PC-9 (cell line): ENCODE measurements around the gene OR7A10. TPM values are rescaled to one million over a fixed set of nuclear protein-coding genes. Genes with fewer than 3 reads are reported as not detected.

Experiments used
- BruUV-seq: library from RNA; stranded (reverse); fragments of 400-500 nt; replicated peaks from 2 replicates; lab custom pipeline; 2021; lab: Mats Ljungman, UMichigan
- CTCF ChIA-PET: fragments of 300-600 bp; sonication (Branson Sonifier 250); formaldehyde crosslinking; loops from one replicate; lab custom pipeline; 2022; ENCODE audit warnings: antibody characterized with exemption; lab: Charles Lee
- POLR2A ChIA-PET: fragments of 300-600 bp; sonication (Branson Sonifier 250); formaldehyde crosslinking; loops from one replicate; lab custom pipeline; 2022; ENCODE audit warnings: antibody characterized with exemption; ENCODE audit not compliant: unreplicated experiment; lab: Charles Lee
- DNase-seq, 2 experiments: peaks; one replicate each; pipeline versions ENCODE4 v3.0.0 to v3.0.0-alpha.2; 2015 to 2022; ENCODE audit warnings: mixed read lengths in 1 of 2
- H2AFZ ChIP-seq: fragments of 200-600 bp; sonication (generic); 2 replicates; pipeline ENCODE4 v1.8.1; 2017; ENCODE audit warnings: antibody characterized with exemption
- H3F3A ChIP-seq: fragments of 200-600 bp; sonication (generic); 2 replicates; pipeline ENCODE4 v1.8.1; 2017; ENCODE audit warnings: antibody characterized with exemption, mild to moderate bottlenecking, low read depth; ENCODE audit not compliant: insufficient read depth
- H3K27ac ChIP-seq: fragments of 200-600 bp; sonication (generic); 2 replicates; pipeline ENCODE4 v1.6.1; 2016; ENCODE audit warnings: mixed run types
- H3K27me3 ChIP-seq: fragments of 200-600 bp; sonication (generic); 2 replicates; pipeline ENCODE4 v1.6.1; 2016; ENCODE audit warnings: low read depth, mixed run types; ENCODE audit not compliant: insufficient read depth
- H3K36me3 ChIP-seq: fragments of 200-600 bp; sonication (generic); 2 replicates; pipeline ENCODE4 v1.6.1; 2016; ENCODE audit warnings: low read depth, mixed run types
- H3K4me1 ChIP-seq: fragments of 200-600 bp; sonication (generic); replicated peaks from 2 replicates; pipeline ENCODE4 v1.6.1; 2016; ENCODE audit warnings: mixed run types; ENCODE audit not compliant: insufficient read depth
- H3K4me2 ChIP-seq: fragments of 200-600 bp; sonication (generic); 2 replicates; pipeline ENCODE4 v1.6.1; 2017; ENCODE audit warnings: mixed run types
- H3K4me3 ChIP-seq: fragments of 200-600 bp; sonication (generic); 2 replicates; pipeline ENCODE4 v1.6.1; 2016; ENCODE audit warnings: mixed run types
- H3K79me2 ChIP-seq: fragments of 200-600 bp; sonication (generic); 2 replicates; pipeline ENCODE4 v1.6.1; 2017; ENCODE audit warnings: low read depth, mixed run types
- H3K9me2 ChIP-seq: fragments of 200-600 bp; sonication (generic); 2 replicates; pipeline ENCODE4 v1.8.1; 2017; ENCODE audit warnings: mild to moderate bottlenecking; ENCODE audit not compliant: insufficient read depth
- H3K9me3 ChIP-seq: fragments of 200-600 bp; sonication (generic); 2 replicates; pipeline ENCODE4 v1.8.1; 2016; ENCODE audit warnings: low read depth; ENCODE audit not compliant: insufficient read depth
- H4K20me1 ChIP-seq: fragments of 200-600 bp; sonication (generic); 2 replicates; pipeline ENCODE4 v1.8.1; 2017; ENCODE audit not compliant: insufficient read depth
- EZH2 ChIP-seq: fragments of 200-600 bp; sonication (generic); IDR thresholded peaks from 2 replicates; pipeline ENCODE4 v1.8.0; 2017; ENCODE audit warnings: antibody characterized with exemption, low read depth
- intact Hi-C: fragments of 100-400 bp; cut with micrococcal nuclease; formaldehyde crosslinking; loops from one replicate; pipeline ENCODE4 v1.10.0; 2022; ENCODE audit not compliant: unreplicated experiment
- total RNA-seq: library from RNA; stranded (reverse); gene quantifications from 2 replicates; pipeline ENCODE4 v1.2.3, GENCODE V29; 2021
- TF ChIP-seq, protein P1 (sequence below): fragments of 200-600 bp; sonication (generic); conservative IDR thresholded peaks from 2 replicates; pipeline ENCODE4 v1.6.1; 2017; ENCODE audit warnings: mixed run types, antibody characterized with exemption, mild to moderate bottlenecking, moderate library complexity

OR7A10 gene
- total RNA-seq, 1 experiment from 2014 or later: not detected

DNA sequence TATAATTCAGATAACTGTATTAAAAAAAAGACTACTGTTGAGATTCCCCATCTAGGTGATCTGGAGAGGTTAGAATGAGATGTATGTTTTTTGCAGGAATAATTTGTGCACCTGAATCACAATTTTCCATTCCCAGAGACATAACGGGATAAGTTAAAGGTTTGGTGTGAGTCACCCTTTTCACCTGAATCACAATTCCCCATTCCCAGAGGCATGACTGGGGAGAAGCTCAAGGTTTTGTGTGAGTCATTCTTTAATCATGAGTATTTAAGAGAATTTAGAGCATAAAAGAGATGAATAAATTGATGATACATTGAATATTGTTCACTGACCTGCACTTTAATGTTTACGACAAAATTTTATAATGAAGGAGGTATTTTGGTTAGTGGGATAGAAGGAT lies 22.7 kb downstream of the OR7A10 start:
- no TSS peak for BruUV-seq
- Histone ChIP-seq H3K27me3 (no peaks in the 10 kb centered on the region), H3K27ac (no peak overlapping the region), H3K4me3 (no peak overlapping the region), H3K9me2 (no peaks in the 10 kb centered on the region), H2AFZ (no peak overlapping the region), H3K9me3 (no peaks in the 10 kb centered on the region), H3K4me2 (no peak overlapping the region), H3F3A (no peaks in the 10 kb centered on the region), H3K79me2 (no peaks in the 10 kb centered on the region), H3K36me3 (no peaks in the 10 kb centered on the region), H4K20me1 (no peaks in the 10 kb centered on the region), H3K4me1 (no peaks in the 10 kb centered on the region)
- ChIA-PET CTCF (no interaction called here), POLR2A (no interaction called here)
- peak in 1 of 2 experiments; percentile 62 for DNase-seq
- intact Hi-C loops: no loop called here
- TF ChIP-seq, protein P1, sequence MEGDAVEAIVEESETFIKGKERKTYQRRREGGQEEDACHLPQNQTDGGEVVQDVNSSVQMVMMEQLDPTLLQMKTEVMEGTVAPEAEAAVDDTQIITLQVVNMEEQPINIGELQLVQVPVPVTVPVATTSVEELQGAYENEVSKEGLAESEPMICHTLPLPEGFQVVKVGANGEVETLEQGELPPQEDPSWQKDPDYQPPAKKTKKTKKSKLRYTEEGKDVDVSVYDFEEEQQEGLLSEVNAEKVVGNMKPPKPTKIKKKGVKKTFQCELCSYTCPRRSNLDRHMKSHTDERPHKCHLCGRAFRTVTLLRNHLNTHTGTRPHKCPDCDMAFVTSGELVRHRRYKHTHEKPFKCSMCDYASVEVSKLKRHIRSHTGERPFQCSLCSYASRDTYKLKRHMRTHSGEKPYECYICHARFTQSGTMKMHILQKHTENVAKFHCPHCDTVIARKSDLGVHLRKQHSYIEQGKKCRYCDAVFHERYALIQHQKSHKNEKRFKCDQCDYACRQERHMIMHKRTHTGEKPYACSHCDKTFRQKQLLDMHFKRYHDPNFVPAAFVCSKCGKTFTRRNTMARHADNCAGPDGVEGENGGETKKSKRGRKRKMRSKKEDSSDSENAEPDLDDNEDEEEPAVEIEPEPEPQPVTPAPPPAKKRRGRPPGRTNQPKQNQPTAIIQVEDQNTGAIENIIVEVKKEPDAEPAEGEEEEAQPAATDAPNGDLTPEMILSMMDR: no peak
- no peak for TF ChIP-seq EZH2

DNA sequence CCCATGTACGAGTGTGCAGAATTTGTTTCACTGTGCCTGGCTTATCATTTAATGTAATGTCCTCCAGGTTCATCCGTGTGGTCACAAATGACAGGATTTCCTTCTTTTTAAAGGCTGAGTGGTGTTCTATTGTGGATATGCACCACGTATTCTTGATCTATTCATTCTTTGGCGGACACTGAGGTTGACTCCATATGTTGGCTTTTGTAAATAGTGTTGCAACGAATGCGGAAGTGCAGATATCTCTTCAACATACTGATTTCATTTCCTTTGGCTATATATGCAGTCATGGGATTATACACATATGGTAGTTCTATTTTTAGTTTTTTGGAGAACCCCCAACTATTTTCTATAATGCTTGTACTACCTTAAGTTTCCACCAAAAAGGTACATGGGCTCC lies 26.8 kb downstream of the OR7A10 start:
- Histone ChIP-seq H3K4me1 (no peaks in the 10 kb centered on the region), H3K9me2 (no peaks in the 10 kb centered on the region), H2AFZ (no peak overlapping the region), H3K4me3 (no peak overlapping the region), H3K36me3 (no peaks in the 10 kb centered on the region), H3K27me3 (peaks cover 16% of the 10 kb centered on the region; the same call in 1 of the 2 replicates), H4K20me1 (no peaks in the 10 kb centered on the region), H3K27ac (no peak overlapping the region), H3K9me3 (no peaks in the 10 kb centered on the region), H3K79me2 (no peaks in the 10 kb centered on the region), H3K4me2 (no peak overlapping the region), H3F3A (no peaks in the 10 kb centered on the region)
- intact Hi-C loops: no loop called here
- POLR2A ChIA-PET: no interaction called here
- no peak for DNase-seq
- CTCF ChIA-PET: no interaction called here
- no TSS peak for BruUV-seq
- no peak for TF ChIP-seq EZH2
- TF ChIP-seq, protein P1: no peak

DNA sequence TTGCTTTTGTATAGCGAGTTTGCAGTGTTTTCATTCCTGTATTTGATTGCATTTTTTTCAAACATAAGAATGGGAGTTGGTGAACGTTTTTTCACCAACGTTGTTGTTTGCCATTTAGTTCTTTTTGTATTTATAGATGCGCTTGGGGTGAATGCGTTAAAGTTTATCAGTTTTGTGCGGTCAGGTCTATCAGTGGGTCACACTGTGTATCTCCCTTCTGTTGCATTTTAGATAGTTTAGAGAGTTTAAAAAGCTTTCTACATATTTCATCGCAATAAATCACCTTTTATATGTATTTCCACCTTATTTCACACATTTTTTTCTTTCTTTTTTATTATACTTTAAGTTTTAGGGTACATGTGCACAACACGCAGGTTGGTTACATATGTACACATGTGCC lies 30.1 kb downstream of the OR7A10 start:
- no peaks in the 10 kb centered on the region for H4K20me1 ChIP-seq
- ChIA-PET POLR2A (no interaction called here), CTCF (no interaction called here)
- no TSS peak for BruUV-seq
- no peaks in the 10 kb centered on the region for H3K4me1 ChIP-seq
- DNase-seq: no peak
- H2AFZ ChIP-seq: no peak overlapping the region
- H3K4me2 ChIP-seq: no peak overlapping the region
- intact Hi-C loops: no loop called here
- H3K4me3 ChIP-seq: no peak overlapping the region
- H3K27ac ChIP-seq: no peak overlapping the region
- H3K36me3 ChIP-seq: no peaks in the 10 kb centered on the region
- H3K9me2 ChIP-seq: no peaks in the 10 kb centered on the region
- H3K9me3 ChIP-seq: no peaks in the 10 kb centered on the region
- no peaks in the 10 kb centered on the region for H3K79me2 ChIP-seq
- H3F3A ChIP-seq: no peaks in the 10 kb centered on the region
- peaks cover 16% of the 10 kb centered on the region; the same call in 1 of the 2 replicates for H3K27me3 ChIP-seq
- TF ChIP-seq EZH2: no peak
- TF ChIP-seq, protein P1: no peak
